AG09319 (cell line): ENCODE measurements around the gene TBXA2R.

Experiments used
- DNase-seq: peaks from one replicate; pipeline ENCODE4 v3.0.0-alpha.2; 2010; ENCODE audit warnings: low read depth; ENCODE audit errors: extremely low read depth
- TF ChIP-seq, protein P1 (sequence below): IDR thresholded peaks from 2 replicates; pipeline ENCODE4 v1.5.1; 2011; ENCODE audit warnings: low read depth, mild to moderate bottlenecking, inconsistent platforms, low read length, moderate library complexity

The TBXA2R gene

DNA sequence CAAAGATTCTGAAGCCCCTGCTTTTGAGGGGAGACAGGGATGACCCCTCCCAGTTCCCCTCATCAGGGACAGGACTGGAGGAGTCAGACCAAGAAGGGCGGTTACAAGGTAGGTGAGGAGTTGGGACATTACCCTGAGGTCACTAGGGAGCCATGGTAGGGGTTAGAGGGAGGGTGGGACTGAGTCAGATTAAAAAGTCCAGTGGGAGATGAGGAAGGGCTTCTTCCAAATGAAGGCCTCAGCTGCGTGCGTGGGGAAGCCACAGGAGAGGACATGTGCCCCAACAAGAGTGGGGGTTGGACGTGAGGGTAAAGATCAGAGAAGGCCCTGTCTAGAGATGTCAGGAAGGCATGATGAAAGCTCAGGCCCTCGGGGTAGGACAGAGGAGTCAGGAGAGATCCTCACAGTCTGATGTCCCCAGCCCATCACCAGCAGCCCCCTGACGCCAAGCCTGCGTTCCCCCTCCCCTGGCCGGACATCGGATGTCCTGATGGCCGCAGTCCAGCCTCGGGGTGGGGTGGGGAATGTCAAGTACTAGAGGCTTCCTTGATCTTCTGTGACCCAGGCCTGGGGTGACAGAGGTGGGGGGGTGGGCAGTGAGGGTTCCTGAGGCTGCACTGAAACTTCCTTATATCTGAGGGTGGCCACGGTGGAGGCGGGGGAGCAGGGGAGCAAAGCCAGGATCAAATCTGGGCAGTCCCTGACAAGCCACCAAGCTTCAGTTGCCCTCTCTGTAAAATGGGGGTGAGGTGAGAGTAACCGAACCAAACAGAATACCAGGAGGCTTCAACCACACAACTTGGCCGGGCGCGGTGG is 42.8 kb downstream of the TBXA2R start:
- no peak for DNase-seq
- TF ChIP-seq, protein P1, sequence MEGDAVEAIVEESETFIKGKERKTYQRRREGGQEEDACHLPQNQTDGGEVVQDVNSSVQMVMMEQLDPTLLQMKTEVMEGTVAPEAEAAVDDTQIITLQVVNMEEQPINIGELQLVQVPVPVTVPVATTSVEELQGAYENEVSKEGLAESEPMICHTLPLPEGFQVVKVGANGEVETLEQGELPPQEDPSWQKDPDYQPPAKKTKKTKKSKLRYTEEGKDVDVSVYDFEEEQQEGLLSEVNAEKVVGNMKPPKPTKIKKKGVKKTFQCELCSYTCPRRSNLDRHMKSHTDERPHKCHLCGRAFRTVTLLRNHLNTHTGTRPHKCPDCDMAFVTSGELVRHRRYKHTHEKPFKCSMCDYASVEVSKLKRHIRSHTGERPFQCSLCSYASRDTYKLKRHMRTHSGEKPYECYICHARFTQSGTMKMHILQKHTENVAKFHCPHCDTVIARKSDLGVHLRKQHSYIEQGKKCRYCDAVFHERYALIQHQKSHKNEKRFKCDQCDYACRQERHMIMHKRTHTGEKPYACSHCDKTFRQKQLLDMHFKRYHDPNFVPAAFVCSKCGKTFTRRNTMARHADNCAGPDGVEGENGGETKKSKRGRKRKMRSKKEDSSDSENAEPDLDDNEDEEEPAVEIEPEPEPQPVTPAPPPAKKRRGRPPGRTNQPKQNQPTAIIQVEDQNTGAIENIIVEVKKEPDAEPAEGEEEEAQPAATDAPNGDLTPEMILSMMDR: no peak

DNA sequence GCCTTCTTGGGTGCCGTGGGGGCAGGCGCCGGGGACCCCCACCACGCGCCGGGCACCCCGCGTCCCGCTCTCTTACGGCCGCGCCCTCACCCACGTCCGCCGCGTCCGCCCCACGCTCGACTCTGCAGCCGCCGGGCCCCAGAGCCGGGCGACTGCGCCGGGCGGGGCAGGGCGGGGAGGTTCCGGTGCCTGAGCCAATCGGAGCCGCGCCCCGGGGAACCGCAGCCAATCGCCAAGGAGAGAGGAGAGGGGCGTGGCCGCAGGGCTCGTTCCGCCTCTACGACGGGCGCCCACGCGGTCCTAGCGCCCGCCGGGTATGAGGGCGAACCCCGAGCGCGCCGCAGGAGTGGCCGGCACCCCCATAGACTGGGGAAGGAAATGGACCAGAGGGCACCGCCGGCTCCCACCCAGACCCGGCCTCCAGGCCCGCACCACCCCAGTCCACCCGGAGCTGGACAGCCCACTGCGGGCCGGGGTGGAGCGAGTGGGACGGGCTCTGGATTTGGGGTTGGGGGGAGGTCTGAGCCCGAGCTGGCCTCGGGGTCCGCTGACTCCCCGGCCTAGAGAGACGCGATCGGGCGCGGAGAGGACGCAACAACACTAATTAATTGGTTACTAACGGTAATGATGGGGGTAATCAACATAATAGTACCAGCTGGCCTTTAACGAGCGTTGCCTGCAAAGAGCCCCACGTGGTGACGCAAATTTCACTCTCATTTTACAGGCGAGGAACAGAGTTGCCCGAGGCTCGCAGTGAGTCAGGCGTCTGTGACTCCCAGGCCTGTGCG is 49.0 kb downstream of the TBXA2R start, which contains the start of gene MFSD12:
Gene MFSD12, minus strand, starts transcription at position 126 of the 788 bp plus-strand sequence. CDS start 183 bp downstream, outside the sequence.
- TF ChIP-seq, protein P1: no peak
- peak; percentile 73 for DNase-seq

GRCh38 chr19:3556978-3557460 is 49.7 kb downstream of the TBXA2R start:
- no peak for DNase-seq

GRCh38 chr19:3556423-3556977 is 50.2 kb downstream of the TBXA2R start:
- DNase-seq: no peak
- TF ChIP-seq, protein P1: no peak

More at GRCh38 chr19:3556978-3557460, 49.7 kb downstream of the TBXA2R start:
- TF ChIP-seq, protein P1: no peak

- TF ChIP-seq, protein P1: no peak
- DNase-seq: no peak
These were observed 50.8 kb downstream of the TBXA2R start for GRCh38 chr19:3555653-3556422.

DNA sequence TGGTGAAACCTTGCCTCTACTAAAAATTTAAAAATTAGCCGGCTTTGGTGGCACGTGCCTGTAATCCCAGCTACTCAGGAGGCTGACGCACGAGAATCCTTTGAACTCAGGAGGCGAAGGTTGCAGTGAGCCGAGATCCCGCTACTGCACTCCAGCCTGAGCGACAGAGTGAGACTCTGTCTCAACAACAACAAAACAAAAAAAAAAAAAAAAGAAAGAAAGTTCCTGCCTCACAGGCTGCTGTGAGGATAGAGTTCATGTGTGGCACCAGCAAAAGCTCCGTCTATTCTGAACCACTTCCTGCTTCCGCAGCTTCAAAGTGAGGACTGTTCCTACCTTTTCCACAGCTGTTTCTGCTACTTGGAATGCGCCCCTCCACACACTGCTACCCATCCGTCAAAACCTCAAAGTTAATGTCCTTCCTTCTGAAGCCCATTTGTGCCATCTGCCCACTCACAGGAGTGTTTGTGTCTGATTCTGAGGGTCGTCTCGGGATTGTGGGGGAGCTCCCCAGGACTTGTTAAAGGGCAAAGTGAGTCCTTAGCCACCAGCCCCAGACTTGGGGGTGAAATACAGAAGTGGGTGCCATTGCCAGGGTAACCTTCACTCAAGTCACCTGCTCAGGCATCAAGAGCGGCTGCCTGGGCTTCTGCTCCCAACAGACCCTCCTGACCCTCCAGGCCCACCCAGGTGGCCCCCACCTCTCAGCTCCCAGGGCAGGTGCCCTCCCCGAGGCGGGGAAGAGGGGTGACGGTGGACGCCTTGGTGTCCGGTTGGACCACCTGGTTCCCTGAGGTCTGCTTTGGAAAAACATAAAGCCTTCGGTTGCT is 52.2 kb downstream of the TBXA2R start:
- DNase-seq: no peak
- TF ChIP-seq, protein P1: no peak
